Measurements from ENCODE around the gene FBXO44. TPM values are rescaled to one million over a fixed set of nuclear protein-coding genes. Genes with fewer than 3 reads are reported as not detected.
"Not testable (repeated sequence)": the region's sequence is repeated elsewhere in the genome, so short reads cannot be mapped to it uniquely, and the experiment has no call there.

The FBXO44 gene, protein sequence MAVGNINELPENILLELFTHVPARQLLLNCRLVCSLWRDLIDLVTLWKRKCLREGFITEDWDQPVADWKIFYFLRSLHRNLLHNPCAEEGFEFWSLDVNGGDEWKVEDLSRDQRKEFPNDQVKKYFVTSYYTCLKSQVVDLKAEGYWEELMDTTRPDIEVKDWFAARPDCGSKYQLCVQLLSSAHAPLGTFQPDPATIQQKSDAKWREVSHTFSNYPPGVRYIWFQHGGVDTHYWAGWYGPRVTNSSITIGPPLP
- 4.7 and 6.7 TPM in 2 replicates for total RNA-seq (2014; rRNA removed; shearing (Covaris generic))

DNA sequence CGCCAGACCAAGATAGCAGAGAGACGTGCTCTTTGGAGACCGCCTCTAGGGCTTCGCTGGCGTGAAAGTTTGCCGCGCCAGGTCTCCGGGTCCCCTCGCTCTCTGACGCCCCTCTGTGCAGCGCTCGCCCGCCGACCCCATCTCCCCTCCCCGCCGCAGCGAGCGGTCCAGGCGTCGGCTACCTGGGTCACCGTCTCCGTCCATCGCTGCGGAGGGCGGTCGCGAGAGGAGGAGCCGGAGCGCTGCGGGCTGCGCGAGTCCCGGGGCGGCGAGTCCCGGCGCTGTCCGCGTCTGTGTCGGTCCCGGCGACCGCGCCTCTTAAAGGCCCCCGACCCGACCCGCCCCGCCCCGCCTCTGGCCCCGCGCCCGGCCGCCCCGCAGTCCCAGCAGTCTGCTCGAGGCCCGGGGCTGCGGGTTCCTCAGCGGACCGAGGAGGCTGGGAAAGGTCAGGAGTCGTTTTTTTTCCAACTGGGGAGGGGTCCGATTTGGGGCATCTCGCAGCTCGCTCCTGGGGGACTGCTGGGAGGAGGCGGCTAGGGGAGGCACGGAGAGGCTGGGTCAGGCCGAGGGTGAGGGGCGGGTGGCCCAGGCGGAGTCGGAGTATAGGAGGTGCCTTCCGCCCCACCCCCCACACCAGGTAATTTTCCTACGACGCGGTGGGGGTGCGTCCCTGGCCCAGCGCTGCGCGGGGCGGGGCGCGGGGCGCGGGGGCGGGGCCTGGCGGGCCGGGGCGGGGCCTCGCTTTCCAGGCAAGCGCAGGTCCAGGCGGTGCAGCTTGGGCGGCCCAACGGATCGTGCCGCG lies at the start of gene FBXO44, which contains the start of gene FBXO2:
Gene FBXO44, plus strand, starts transcription at position 741 of the 802 bp plus-strand sequence. CDS start 959 bp downstream, outside the sequence.
Gene FBXO2, minus strand, starts transcription at position 293 of the 802 bp plus-strand sequence. Its CDS starts 89 bp downstream, at position 204.
- peak; percentile 8 for DNase-seq (ENCODE audit: low read depth)

DNA sequence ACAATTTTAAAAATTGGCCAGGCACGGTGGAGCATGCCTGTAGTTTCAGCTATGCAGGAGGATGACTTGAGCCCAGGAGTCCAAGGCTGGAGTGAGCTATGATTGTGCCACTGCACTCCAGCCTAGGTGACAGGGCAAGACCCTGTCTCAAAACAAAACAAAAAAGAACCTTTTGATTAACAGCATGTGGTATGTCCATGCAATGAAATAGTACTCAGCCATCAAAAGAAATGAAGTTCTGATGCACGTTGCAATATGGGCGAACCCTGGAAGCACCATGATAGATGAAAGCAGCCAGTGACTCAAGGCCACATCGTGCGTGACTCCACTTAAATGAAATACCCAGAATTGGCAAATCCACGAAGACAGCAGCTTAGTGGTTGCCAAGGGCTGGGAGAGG lies 47.9 kb upstream of the FBXO44 start:
- DNase-seq (ENCODE audit: low read depth), result no peak

- not testable (repeated sequence) for DNase-seq (ENCODE audit: low read depth)
Measured at GRCh38 chr1:11608596-11609130, 46.0 kb upstream of the FBXO44 start.

DNA sequence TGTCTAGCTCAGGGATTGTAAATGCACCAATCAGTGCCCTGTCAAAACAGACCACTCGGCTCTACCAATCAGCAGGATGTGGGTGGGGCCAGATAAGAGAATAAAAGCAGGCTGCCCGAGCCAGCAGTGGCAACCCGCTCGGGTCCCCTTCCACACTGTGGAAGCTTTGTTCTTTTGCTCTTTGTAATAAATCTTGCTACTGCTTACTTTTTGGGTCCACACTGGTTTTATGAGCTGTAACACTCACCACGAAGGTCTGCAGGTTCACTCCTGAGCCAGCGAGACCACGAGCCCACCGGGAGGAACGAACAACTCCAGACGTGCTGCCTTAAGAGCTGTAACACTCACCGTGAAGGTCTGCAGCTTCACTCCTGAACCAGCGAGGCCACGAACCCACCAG lies 45.3 kb upstream of the FBXO44 start:
- not testable (repeated sequence) for DNase-seq (ENCODE audit: low read depth)

DNA sequence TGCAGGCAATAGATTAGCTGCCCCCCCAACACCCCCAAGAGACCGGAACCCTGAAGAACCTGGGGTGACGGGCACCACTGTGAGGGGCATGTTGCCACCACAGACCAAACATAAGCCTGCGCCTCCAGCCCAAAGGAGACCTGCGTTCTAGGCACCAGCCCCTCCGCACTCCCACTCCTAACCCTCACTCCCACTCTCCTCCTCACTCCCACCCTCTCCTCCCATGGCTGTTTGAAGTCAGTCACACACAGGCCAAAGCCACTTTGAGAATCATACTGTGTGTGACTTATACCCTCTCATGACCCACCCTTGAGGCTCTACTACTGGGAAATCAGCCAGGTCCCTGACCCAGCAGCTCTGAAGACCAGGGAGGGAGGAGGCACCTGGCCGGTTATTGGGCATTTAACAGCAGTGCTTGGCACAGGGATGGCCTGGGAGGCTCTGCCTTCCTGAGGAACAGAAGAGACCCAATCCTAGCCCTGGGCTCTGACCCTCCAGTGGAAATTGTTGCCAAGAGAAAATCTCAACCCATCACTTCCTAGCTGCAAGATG lies 44.0 kb upstream of the FBXO44 start:
- no peak for DNase-seq (ENCODE audit: low read depth)

GRCh38 chr1:11611638-11612327 lies 42.9 kb upstream of the FBXO44 start:
- no peak for DNase-seq (ENCODE audit: low read depth)

GRCh38 chr1:11613347-11613746 lies 41.3 kb upstream of the FBXO44 start:
- DNase-seq (ENCODE audit: low read depth), result no peak

- DNase-seq (ENCODE audit: low read depth), result no peak
Measured at GRCh38 chr1:11615090-11615489, 39.6 kb upstream of the FBXO44 start.

- DNase-seq (ENCODE audit: low read depth), result no peak
Measured at GRCh38 chr1:11616766-11617165, 37.9 kb upstream of the FBXO44 start.

DNA sequence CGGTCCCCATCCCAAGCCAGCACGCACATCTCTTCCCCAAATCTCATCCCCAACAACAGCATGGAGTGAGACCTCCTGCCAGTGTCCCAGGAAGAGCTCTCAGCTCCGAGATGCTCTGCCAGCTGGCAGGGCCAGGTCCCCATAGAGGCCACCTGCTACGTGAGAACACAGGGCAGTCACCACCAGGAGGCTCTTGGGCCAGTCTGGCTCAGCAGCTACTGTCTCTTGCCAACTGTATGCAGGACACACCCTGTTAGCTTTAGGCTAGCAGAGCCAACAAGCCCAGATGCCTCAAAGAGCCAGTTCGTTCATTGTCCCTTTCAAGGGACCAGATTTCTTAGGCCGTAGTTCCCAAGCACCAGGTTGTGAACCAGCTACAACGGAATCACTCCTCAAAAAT lies 37.4 kb upstream of the FBXO44 start:
- DNase-seq (ENCODE audit: low read depth), result no peak

DNA sequence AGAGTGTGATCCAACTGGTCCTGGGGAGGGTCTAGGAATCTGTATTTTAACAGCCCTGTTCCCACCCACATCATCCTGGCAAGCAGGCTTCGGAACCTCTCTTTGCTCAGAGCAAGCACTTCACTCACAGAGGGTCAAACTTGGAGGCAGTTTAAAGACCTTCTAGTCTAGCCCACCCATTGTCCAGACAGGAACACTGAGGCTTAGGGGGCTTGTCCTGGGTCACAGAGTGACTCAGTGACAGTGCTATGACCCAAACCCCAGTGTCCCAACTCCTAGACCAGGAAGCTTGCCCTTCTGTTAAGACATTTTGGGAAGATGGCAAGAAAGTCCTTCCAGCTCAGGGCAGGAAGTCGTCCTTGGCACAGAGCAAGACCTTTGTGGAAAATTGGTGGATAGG lies 36.9 kb upstream of the FBXO44 start:
- DNase-seq (ENCODE audit: low read depth), result no peak

DNA sequence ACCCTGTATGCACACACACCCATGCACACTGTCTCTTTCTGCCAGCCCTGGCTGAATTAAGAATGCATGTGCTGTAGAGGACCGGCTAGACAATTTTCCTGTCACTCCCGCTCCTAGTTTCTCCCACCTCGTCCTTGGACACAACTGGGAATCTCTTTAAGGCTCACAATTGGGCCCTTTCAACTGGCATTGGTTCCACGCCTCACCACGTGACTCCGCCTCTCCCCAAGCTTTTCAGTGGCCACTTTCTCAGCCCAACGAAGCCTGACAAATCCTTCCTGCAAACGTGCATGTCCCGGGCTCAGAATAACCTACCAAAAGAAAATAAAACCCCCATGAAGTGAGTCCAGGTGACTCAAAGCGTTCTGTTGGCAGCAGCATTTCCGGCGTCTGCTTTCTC lies 34.3 kb upstream of the FBXO44 start:
- DNase-seq (ENCODE audit: low read depth), result no peak

GRCh38 chr1:11620924-11621323 lies 33.8 kb upstream of the FBXO44 start:
- no peak for DNase-seq (ENCODE audit: low read depth)

- no peak for DNase-seq (ENCODE audit: low read depth)
Measured at GRCh38 chr1:11622398-11622797, 32.3 kb upstream of the FBXO44 start.

GRCh38 chr1:11623702-11624101 lies 31.0 kb upstream of the FBXO44 start:
- no peak for DNase-seq (ENCODE audit: low read depth)

- no peak for DNase-seq (ENCODE audit: low read depth)
Measured at GRCh38 chr1:11626551-11626950, 28.1 kb upstream of the FBXO44 start.

DNA sequence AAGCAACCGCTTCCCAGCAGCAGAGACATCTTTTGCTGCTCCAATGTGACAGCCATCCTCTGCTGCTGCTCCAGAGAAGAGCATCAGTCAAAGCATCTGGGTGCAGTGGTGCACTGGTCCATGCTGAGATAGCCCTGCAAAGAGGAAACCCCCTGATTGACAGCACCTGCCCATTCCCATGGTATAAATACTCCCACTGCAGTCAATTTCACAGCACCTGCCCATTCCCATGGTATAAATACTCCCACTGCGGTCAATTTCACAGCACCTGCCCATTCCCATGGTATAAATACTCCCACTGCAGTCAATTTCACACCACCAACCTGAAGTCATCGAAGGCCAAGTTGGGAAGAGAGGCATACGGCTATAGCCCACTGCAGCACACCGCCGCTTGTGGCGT lies 25.9 kb upstream of the FBXO44 start:
- DNase-seq (ENCODE audit: low read depth), result no peak

DNA sequence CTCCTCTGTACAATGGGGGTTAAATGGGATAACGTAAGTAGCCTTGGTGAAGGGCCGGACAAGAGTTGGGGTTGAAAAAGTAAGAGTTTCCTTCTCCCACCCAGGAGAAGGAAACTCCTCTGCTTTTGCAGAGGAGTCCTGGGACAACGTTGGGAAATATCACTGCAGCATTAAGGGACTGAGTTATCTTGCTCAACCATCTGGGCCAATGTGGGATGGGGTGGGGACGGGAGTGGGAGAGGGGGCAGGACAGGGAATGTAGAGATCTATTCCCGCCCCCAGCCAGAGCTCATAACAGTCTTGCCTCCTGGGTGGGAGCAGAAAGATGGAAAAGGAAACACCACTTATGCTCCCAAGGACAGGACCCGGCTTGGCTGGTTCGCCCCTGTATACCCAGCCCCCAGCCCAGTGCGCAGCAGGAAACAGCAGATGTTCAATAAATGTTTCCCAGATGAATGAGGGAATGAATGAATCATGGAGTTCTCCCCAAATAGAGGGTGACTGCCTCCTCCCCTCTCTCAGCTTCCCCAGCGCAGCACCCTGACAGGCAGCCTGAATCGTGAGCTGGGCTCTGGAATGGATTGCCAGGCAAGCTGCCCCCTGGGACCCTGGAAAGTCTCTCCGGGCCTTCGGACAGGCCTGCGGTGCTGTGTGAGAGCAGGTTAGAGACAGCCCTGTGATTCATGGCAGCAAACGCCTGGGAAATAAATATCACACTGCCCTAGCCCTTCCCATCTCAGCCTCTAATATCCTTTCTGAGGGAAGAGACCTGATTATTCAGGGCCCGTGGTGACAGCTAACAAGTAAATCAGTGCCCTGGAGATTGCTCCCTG lies 25.3 kb upstream of the FBXO44 start:
- no peak for DNase-seq (ENCODE audit: low read depth)

- DNase-seq (ENCODE audit: low read depth), result no peak
Measured at GRCh38 chr1:11634365-11635192, 20.1 kb upstream of the FBXO44 start.

- DNase-seq (ENCODE audit: low read depth), result no peak
Measured at GRCh38 chr1:11638121-11638520, 16.6 kb upstream of the FBXO44 start.

All from RPMI7951 (cell line).